Measurements from ENCODE around the gene EMC9.

GRCh38 chr14:24150993-24151392 is 9.6 kb upstream of the EMC9 start:
- TF ChIP-seq CTCF (IDR thresholded peaks at IDR 0.05; ENCODE audit: control extremely low read depth in 1 of 3, insufficient read depth in 1 of 3, low read depth in 1 of 3, low read length in 3 of 3) (no peak), GTF2F1 (IDR thresholded peaks at IDR 0.05; ENCODE audit: borderline replicate concordance, low read depth, low read length) (no peak), ATF2 (IDR thresholded peaks at IDR 0.05; ENCODE audit: low read length) (no peak), POLR2A (IDR thresholded peaks at IDR 0.05; ENCODE audit: control extremely low read depth in 1 of 2, low read depth in 2 of 2, low read length in 2 of 2) (no peak), USF2 (IDR thresholded peaks at IDR 0.05; ENCODE audit: low read length) (no peak), POLR2AphosphoS5 (IDR thresholded peaks at IDR 0.05; ENCODE audit: low read depth, low read length) (no peak), RBBP5 (IDR thresholded peaks at IDR 0.05; ENCODE audit: borderline replicate concordance, low read depth, low read length) (no peak), GABPA (IDR thresholded peaks at IDR 0.05; ENCODE audit: borderline replicate concordance, insufficient read depth, low read length) (no peak), RFX5 (IDR thresholded peaks at IDR 0.05; ENCODE audit: borderline replicate concordance, low read depth, low read length) (no peak), TAF1 (IDR thresholded peaks at IDR 0.05; ENCODE audit: low read depth, low read length) (no peak), YY1 (IDR thresholded peaks at IDR 0.05; ENCODE audit: low read depth, low read length) (no peak), SP1 (IDR thresholded peaks at IDR 0.05; ENCODE audit: low read depth, low read length) (no peak), CREB1 (IDR thresholded peaks at IDR 0.05) (no peak), BRCA1 (IDR thresholded peaks at IDR 0.05; ENCODE audit: low read depth, low read length) (no peak)

All from H1 (cell line).